Stimulated activated CD4-positive, alpha-beta T cell treated with anti-CD3 and anti-CD28 coated beads, Interleukin-12 subunit alpha, Interleukin-12 subunit beta, amount 100 ng/mL, for 24 hours (primary cell): ENCODE measurements around the gene MRPS18C.

Experiments
- DNase-seq, 2 experiments: peaks; one replicate each; pipeline ENCODE4 v3.0.0-alpha.2; 2020; ENCODE audit warnings: low read depth in 2 of 2

The MRPS18C gene

DNA sequence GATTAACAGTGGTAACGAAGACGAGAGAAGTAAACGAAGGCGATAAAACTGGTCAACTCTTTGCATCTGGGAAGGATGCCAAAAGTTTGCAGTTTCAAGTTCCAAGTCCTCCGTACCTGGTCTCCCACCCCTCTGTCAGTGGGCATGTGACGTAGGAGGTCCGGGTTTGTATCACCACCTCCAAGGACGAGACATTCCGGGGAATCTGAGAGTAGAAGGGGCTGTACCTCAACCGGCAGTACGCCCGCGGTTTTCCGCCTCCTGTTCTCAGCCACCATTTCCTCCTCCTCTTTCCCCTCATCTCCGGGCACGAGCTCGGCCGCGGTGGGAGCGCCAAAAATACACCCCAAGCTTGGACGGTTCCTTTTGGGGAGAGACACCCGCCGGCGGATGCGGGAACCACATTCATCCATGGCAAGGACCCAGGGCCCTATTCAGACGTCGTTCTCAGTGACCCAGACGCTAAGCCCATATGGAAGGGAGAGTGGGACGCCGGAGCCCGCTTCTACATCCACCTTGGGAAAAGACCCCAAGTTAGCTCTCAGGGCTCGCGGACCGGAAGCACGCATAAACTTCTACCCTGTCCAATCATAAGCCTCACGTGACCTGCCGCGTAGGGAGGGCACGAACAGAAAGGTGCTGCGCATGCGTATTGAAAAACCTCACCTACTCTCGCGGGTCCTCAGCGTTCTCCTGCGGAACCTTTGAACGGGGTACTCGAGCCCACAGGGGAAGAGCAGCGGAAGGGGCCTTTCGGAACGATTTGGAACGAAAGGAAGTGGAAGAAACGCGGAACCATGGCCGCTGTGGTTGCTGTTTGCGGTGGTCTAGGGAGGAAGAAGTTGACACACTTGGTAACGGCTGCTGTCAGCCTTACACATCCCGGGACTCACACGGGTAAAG is at the start of gene MRPS18C, which contains the start of gene HELQ:
MRPS18C (plus strand) TSS at position 778 of the 903 bp plus-strand sequence; CDS start at position 798, 20 bp downstream.
HELQ (minus strand) TSS at position 543 of the 903 bp plus-strand sequence; CDS start at position 413, 130 bp downstream.
- peak; percentile 88 to 89 for DNase-seq

- no peak for DNase-seq
These were observed 47.0 kb upstream of the MRPS18C start for GRCh38 chr4:83408908-83409307.

DNA sequence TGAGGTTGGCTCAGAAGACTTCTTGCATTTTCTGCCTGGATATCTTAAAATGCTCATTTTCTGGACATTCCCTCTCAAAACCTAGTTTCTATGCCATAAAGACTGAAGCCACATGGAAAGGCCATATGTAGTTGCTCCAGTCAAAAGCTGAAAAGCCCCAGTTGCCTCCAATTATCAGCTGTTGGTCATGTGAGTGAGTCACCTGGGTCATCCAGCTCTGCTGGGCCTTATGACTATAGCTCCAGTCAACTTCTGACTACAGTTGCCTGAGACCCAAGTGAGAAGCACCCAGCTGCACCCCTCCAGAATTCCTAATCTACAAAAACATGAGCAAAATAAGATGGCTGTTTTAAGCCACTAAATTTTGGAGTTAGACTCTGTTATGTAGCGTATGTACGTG is 42.2 kb upstream of the MRPS18C start:
- no peak for DNase-seq

DNA sequence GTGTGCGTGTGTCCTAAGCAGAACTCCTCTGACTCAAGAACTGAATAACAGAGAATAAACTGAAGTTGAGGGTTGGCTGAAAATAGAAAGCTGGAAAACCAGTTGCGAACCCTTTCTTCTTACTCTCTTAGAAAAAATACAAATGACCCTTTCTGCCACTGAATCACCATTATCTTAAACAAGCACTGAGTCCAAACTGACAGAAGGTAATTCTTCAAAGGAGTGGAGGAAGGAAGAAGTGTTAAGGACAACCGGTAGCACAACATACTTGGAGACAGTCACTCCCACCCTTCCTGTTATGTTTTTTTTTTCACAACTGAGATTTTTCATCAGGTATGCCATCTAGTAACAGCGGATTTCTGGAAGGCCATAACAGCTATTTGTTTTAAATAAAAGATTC is 38.3 kb upstream of the MRPS18C start:
- no peak for DNase-seq

DNA sequence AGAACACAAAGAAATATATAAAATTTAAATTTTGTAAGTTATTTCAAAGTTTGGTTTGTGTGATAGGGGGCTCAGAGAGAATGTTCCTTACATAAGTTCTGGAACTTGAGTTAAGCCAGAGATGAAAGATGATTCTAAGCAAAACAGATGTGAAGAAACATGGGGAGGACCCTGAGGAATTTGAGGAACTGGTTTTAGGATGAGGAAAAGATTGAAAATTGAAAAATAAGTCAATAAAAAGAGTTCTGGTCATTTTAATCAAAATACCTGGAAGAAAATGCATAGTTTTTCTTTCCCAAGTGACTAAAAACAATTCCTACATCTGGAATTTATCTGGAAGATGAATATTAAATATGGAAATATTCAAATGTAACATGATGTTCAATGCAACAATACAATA is 37.6 kb upstream of the MRPS18C start:
- no peak for DNase-seq

- DNase-seq: no peak
These were observed 24.7 kb upstream of the MRPS18C start for GRCh38 chr4:83431200-83431599.

DNA sequence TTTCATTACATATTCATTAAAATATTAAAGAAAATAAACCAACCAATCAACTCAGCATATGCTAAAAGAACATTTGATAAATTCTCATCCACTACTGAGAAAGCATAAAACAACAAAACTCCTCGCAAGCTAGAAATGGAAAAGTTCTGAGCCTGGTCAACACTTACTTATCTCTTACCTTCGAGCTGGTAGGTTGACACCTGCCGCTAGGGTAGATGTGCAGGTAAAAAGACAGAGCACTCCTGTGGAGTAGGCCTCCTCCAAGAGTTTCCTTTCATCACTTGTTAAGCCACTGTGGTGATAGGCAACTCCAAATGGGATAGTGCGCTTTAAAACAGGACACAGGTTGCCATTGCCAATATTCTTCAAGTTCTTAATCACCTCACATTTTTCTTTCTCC is 19.2 kb upstream of the MRPS18C start:
- no peak for DNase-seq

DNA sequence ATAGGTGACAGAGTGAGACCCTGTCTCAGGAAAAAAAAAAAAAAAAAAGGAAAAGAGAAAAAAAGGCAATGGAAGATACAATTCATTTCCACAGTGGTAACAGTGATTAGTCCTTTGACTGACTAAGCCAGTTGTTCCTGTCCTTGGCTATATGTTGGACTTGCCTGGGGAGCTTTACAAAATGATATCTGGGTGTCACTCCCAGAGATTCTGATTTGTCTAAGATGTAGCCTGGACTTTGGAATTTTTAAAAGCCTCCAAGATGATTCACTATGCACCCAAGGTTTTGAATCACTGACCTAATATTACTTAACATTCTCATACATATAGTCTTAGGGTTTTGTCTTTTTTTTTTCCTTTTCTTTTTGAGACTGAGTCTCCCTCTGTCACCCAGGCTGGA is 17.1 kb upstream of the MRPS18C start:
- DNase-seq: no peak

- DNase-seq: no peak
These were observed 15.6 kb upstream of the MRPS18C start for GRCh38 chr4:83440148-83440814.

DNA sequence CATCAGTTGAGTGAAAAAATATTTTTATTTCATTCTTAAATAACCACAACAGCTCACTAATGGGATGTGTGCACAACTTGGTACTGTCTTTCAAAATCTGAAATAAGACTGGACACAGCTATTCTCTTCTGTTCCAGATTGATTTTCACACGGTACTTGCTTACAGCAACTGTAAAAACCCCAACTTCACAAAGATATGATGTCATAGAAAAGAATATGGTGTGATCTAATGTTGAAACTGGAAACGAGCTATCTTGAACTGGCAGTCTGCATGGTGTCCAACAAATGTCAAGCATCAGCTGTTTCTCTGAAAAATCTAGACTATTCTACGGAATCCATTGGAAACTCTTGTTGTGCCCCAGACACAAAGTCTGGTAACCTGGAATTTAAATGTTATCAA is 15.0 kb upstream of the MRPS18C start:
- DNase-seq: no peak

DNA sequence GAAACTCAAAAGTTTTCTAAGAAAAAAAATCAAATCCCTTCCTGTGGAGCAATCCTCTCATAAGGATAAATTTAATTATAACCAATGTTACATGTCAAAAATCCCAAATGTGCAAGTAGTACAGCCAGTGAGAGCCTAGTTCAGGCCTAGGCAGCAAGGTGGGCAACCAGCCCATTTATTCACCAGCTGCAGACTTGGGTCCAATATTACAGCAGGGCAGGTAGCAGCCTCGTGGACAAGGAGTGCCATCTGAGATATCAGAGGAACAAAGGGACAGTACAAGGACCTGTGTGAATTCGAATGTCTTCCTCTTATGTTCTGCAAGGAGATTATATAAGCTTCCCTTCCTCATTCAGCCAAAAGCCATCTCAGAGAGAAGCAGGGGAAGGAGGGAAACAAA is 6.8 kb upstream of the MRPS18C start:
- no peak for DNase-seq

- DNase-seq: no peak
These were observed 1.2 kb upstream of the MRPS18C start for GRCh38 chr4:83454686-83455085.

- no peak for DNase-seq
These were observed 285 bp downstream of the MRPS18C start for GRCh38 chr4:83456184-83456501.

- DNase-seq: no peak
These were observed 17.6 kb downstream of the MRPS18C start for GRCh38 chr4:83473423-83473822.

DNA sequence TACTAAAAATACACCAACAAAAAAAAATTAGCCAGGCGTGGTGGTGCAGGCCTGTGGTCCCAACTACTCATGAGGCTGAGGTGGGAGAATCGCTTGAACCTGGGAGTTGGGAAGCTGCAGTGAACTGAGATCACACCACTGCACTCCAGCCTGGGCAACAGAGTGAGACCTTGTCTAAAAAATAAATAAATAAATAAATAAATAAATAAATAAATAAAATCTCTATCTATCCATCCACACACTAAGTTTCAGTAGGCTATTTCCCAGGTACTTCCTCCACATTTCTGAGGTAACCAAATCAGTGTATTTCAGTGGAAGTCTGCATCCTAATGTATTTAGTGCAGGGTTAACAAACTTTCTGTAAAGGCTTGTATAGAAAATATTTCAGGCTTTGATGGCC is 18.1 kb downstream of the MRPS18C start:
- DNase-seq: no peak

DNA sequence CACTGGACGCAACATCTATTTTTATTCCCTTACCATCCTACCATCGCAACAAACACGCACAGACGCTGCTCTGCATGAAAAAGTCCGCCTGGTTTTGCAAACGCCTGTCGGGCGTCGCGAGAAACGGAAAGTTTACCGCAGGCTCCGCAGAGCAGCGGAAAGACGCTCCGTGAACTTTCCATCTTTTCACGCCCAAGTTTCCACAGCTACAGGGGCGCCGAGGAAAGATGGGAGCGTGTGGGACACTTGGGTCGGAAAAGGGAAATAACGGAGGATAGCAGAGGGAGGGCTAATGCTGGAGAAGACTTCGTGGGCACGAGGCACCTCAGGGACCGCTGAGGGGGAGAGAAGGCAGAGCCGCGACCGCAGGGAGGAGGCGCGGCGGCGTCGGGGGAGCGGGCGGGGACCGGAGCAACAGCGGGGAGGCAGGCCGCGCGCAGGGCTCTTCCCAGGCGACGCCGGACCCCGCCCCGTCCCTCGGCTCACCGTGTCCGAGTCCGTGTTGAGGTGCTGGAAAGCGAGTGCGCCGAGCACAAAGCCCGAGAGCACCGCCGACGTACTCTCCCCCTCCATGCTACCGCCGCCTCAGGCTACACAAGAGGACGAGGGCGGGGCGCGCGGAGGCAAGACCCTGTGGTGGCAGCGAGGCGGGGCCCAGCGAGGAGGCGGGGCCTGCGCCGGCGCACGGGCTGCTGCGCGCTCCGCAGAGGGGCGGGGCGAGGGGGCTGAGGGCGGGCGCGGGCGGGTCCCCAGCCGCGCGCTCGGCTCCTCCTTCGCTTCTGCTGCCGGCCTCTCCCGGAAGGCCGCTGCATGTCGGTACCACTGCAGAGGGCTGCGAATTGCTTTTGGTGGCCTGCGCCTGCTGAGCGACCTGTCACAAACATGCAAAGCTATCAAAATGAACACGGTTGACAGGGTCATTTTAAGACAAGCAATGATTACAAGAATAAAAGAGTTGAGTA is 28.9 kb downstream of the MRPS18C start, which contains the start of gene ABRAXAS1:
ABRAXAS1 (minus strand) TSS at position 601 of the 962 bp plus-strand sequence; CDS start at position 573, 28 bp downstream.
- peak; percentile 86 to 90 for DNase-seq

- no peak for DNase-seq
These were observed 30.7 kb downstream of the MRPS18C start for GRCh38 chr4:83486457-83487129.

GRCh38 chr4:83489711-83490326 is 34.0 kb downstream of the MRPS18C start:
- no peak for DNase-seq

- DNase-seq: no peak
These were observed 35.1 kb downstream of the MRPS18C start for GRCh38 chr4:83490876-83491450.
